Neutrophil (primary cell): ENCODE measurements around the gene GPD1.

ENCODE experiments used
- H3K27ac ChIP-seq: fragments of 200-600 bp; sonication (generic); 2 replicates; pipeline ENCODE4 v1.5.1; 2016; ENCODE audit warnings: mild to moderate bottlenecking, moderate library complexity
- H3K27me3 ChIP-seq: fragments of 200-600 bp; sonication (generic); 2 replicates; pipeline ENCODE4 v1.6.0; 2016; ENCODE audit warnings: mild to moderate bottlenecking
- H3K36me3 ChIP-seq: fragments of 200-600 bp; sonication (generic); 2 replicates; pipeline ENCODE4 v1.5.1; 2017
- H3K4me1 ChIP-seq, 2 experiments: fragments of 200-600 bp in 1 of 2; sonication (generic) in 1 of 2; 1 replicate in 1 of 2; 2 replicates in 1 of 2; pipeline versions ENCODE4 v1.5.1 to v1.6.1; 2013 to 2016; ENCODE audit warnings: low read depth in 1 of 2, low read length in 1 of 2, mild to moderate bottlenecking in 1 of 2, moderate library complexity in 1 of 2; ENCODE audit not compliant: control insufficient read depth in 1 of 2, insufficient read depth in 1 of 2
- H3K4me3 ChIP-seq, 2 experiments: fragments of 200-600 bp in 1 of 2; sonication (generic) in 1 of 2; 1 replicate in 1 of 2; 2 replicates in 1 of 2; pipeline ENCODE4 v1.5.1; 2013 to 2016; ENCODE audit warnings: low read depth in 1 of 2, low read length in 1 of 2, mild to moderate bottlenecking in 1 of 2, moderate library complexity in 1 of 2
- H3K9me3 ChIP-seq: fragments of 200-600 bp; sonication (generic); 2 replicates; pipeline ENCODE4 v1.5.1; 2016
- TF ChIP-seq, protein P1 (sequence below): fragments of 200-600 bp; sonication (generic); IDR thresholded peaks from 2 replicates; pipeline ENCODE4 v1.5.1; 2016; ENCODE audit warnings: antibody characterized with exemption

GPD1 gene

DNA sequence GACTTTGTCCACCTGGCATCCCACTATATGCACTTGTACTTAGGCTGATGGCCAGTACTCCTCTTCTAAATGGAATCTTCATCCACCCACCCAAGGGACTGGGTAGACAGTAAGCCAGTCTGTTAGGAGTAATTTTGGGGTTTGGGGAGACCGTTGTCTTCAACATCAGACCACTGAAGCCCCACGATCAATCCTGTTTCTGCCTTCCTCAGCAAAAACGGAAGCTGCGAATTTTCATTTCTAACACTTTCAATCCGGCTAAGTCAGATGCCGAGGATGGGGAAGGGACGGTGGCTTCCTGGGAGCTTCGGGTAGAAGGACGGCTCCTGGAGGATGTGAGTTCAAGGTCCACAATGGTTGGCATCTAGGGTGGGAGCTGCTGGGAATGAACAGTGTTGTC is 16.7 kb upstream of the GPD1 start:
- Histone ChIP-seq H3K36me3 (peaks cover 47% of the 10 kb centered on the region), H3K4me1 (peaks cover 13 to 20% of the 10 kb centered on the region in 2 experiments), H3K4me3 (no peak overlapping the region), H3K27ac (no peak overlapping the region), H3K27me3 (no peaks in the 10 kb centered on the region), H3K9me3 (no peaks in the 10 kb centered on the region)
- TF ChIP-seq, protein P1, sequence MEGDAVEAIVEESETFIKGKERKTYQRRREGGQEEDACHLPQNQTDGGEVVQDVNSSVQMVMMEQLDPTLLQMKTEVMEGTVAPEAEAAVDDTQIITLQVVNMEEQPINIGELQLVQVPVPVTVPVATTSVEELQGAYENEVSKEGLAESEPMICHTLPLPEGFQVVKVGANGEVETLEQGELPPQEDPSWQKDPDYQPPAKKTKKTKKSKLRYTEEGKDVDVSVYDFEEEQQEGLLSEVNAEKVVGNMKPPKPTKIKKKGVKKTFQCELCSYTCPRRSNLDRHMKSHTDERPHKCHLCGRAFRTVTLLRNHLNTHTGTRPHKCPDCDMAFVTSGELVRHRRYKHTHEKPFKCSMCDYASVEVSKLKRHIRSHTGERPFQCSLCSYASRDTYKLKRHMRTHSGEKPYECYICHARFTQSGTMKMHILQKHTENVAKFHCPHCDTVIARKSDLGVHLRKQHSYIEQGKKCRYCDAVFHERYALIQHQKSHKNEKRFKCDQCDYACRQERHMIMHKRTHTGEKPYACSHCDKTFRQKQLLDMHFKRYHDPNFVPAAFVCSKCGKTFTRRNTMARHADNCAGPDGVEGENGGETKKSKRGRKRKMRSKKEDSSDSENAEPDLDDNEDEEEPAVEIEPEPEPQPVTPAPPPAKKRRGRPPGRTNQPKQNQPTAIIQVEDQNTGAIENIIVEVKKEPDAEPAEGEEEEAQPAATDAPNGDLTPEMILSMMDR: no peak

DNA sequence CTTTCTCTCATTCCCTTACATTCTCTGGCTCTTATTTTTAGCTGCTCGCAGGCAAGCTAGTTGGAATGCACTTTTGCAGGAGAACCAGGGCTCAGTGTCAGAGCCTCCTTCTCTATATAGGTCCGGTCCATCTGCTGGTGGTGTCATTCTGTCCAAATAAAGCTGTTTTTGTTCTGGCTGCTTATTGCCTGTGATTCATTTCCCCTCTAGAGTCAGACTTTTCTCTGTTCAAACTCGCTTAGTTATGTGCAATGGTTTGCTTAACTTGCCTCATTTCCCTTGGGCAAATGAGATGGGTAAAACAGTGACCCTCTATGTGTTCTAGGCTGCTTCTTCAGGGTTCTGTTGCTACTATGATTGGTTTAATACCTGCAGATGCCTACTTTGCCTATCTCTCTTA is 15.8 kb upstream of the GPD1 start:
- Histone ChIP-seq H3K27ac (peak overlapping the region; percentile 28), H3K36me3 (peaks cover 55% of the 10 kb centered on the region), H3K9me3 (no peaks in the 10 kb centered on the region), H3K27me3 (no peaks in the 10 kb centered on the region), H3K4me1 (peaks cover 13 to 20% of the 10 kb centered on the region in 2 experiments), H3K4me3 (no peak overlapping the region)
- TF ChIP-seq, protein P1: no peak

DNA sequence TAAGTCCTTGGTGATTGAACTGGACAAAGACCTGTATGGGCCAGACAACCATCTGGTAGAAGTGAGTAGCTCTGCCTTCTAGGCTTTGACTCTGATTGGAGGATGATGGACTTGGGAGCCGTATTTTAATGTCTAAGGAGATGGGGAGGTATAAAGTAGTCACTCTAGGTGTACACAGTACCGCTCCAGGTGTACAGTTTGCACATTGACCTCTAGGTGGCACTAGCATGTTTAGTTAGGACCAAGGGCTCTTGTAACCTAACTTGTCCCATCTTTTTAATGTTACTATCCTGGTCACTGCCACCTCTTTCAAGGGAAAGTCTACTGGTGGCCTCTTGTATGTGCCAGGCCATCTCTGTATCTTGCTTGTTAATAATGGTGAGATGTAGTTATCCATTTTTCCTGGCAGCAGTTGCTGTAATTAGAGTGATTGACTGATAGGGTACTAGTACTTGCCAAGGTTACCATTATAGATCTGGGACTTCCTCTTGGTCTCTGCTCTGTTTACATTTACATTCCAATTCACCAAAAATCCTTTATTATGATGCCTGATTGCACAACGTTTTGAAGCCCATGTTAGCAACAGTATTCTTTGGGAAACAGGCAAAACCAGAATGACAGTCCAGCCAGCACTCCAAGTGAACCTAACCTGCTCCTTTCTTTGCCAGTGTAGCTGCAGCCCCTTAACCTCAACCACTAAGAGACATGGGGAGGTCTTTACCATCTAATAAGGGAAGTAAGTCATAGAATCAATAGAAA is 15.1 kb upstream of the GPD1 start:
- H3K4me1 ChIP-seq: peaks cover 13 to 20% of the 10 kb centered on the region in 2 experiments
- no peaks in the 10 kb centered on the region for H3K9me3 ChIP-seq
- TF ChIP-seq, protein P1: peak; percentile 82
- H3K4me3 ChIP-seq: no peak overlapping the region
- peaks cover 63% of the 10 kb centered on the region for H3K36me3 ChIP-seq
- H3K27ac ChIP-seq: peak overlapping the region; percentile 28
- H3K27me3 ChIP-seq: no peaks in the 10 kb centered on the region

DNA sequence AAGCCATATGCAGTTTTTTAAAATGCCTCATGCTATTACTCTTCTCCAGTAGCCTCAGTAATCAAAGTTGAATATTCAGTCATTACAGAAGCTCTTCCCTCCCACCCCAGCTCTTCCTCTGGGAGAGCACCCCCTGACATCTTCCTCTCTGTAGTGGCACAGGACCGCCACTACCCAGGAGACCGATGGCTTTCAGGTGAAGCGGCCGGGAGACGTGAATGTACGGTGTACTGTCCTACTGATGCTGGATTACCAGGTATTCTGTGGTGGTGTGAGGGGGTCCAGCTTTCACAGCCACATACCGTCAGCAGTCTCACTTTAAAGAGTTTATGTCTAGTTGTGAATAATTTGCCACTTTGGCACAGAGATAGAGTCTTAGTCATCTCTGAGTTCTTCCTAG is 14.1 kb upstream of the GPD1 start:
- peaks cover 9 to 15% of the 10 kb centered on the region in 2 experiments for H3K4me1 ChIP-seq
- H3K27ac ChIP-seq: no peak overlapping the region
- no peak overlapping the region for H3K4me3 ChIP-seq
- peaks cover 72% of the 10 kb centered on the region for H3K36me3 ChIP-seq
- no peaks in the 10 kb centered on the region for H3K9me3 ChIP-seq
- no peaks in the 10 kb centered on the region for H3K27me3 ChIP-seq
- TF ChIP-seq, protein P1: no peak

DNA sequence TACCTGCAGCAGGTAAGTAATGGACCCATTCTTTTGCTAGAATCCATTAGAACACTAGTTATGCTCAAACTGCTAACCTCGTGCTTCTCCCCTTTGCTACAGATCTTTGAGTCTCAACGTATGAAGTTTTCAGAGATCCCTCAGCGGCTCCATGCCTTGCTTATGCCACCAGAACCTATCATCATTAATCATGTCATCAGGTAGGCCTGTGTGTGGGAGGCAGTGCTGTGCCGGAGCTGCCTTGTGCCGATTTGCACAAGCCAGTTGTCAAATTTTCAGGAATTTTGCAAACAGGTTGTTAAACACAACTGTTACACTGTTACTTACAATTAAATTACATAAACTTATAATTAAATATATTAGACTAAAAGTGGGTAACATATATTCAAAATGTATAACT is 13.4 kb upstream of the GPD1 start:
- H3K27ac ChIP-seq: no peak overlapping the region
- no peaks in the 10 kb centered on the region for H3K9me3 ChIP-seq
- peaks cover 79% of the 10 kb centered on the region for H3K36me3 ChIP-seq
- no peak overlapping the region for H3K4me3 ChIP-seq
- peaks cover 8 to 15% of the 10 kb centered on the region in 2 experiments for H3K4me1 ChIP-seq
- TF ChIP-seq, protein P1: no peak
- no peaks in the 10 kb centered on the region for H3K27me3 ChIP-seq
